Gastroesophageal sphincter (tissue), 3 donors: ENCODE results near the gene RANBP3.

Source experiments
- CTCF ChIP-seq, 4 experiments: fragments of 200-600 bp in 2 of 4; fragments of 450-650 bp in 2 of 4; sonication (generic) in 1 of 4; IDR thresholded peaks; one replicate each; pipeline ENCODE4 v1.5.1; 2017 to 2019; ENCODE audit warnings: antibody characterized with exemption in 4 of 4, mild to moderate bottlenecking in 2 of 4, moderate library complexity in 2 of 4
- EP300 ChIP-seq: sonication (generic); formaldehyde crosslinking; IDR thresholded peaks from one replicate; pipeline ENCODE4 v1.6.1; 2017; ENCODE audit warnings: antibody characterized with exemption, mild to moderate bottlenecking
- POLR2A ChIP-seq, 2 donors: fragments of 450-650 bp; IDR thresholded peaks; one replicate each; pipeline ENCODE4 v1.6.1; 2017; ENCODE audit warnings: antibody characterized with exemption in 2 of 2, mild to moderate bottlenecking in 2 of 2, moderate library complexity in 1 of 2
- POLR2AphosphoS5 ChIP-seq: sonication (generic); formaldehyde crosslinking; IDR thresholded peaks from one replicate; pipeline ENCODE4 v1.6.1; 2017; ENCODE audit warnings: antibody characterized with exemption

- TF ChIP-seq CTCF (IDR thresholded peaks at IDR 0.05) (no peak), EP300 (no peak), POLR2A (IDR thresholded peaks at IDR 0.05) (no peak), POLR2AphosphoS5 (no peak)
Measured at GRCh38 chr19:5956728-5957127, 21.2 kb downstream of the RANBP3 start.
